ENCODE results near the gene CABP7.

GRCh38 chr22:29720811-29721323 is 1.1 kb downstream of the CABP7 start:
- TF ChIP-seq POLR2A (IDR thresholded peaks at IDR 0.05; ENCODE audit: low read length) (no peak), GATA1 (IDR thresholded peaks at IDR 0.05; ENCODE audit: low read depth, low read length) (no peak)
